Measurements from ENCODE around the gene THEMIS. TPM values are rescaled to one million over a fixed set of nuclear protein-coding genes. Genes with fewer than 3 reads are reported as not detected.
"Not testable (repeated sequence)": the region's sequence is repeated elsewhere in the genome, so short reads cannot be mapped to it uniquely, and the experiment has no call there.

The THEMIS gene
- total RNA-seq, 1 experiment from 2014 or later = not detected

- Histone ChIP-seq H3K27me3 (ENCODE audit: low read length) (no peaks in the 10 kb centered on the region), H3K27ac (ENCODE audit: low read length) (no peak overlapping the region), H3K9me3 (ENCODE audit: low read length) (no peaks in the 10 kb centered on the region), H3K9me2 (replicated peaks; ENCODE audit: insufficient read depth, low read length) (no peaks in the 10 kb centered on the region), H2AFZ (ENCODE audit: low read length) (no peak overlapping the region), H3K4me1 (ENCODE audit: low read length) (no peaks in the 10 kb centered on the region), H3K9ac (ENCODE audit: low read length) (no peak overlapping the region), H3K4me3 (ENCODE audit: low read length) (no peak overlapping the region), H3K79me2 (ENCODE audit: low read length) (no peaks in the 10 kb centered on the region), H3K36me3 (ENCODE audit: insufficient read depth, low read length) (no peaks in the 10 kb centered on the region), H4K20me1 (ENCODE audit: insufficient read depth, low read depth, low read length) (no peaks in the 10 kb centered on the region), H3K4me2 (ENCODE audit: low read depth, low read length, poor library complexity, severe bottlenecking) (no peak overlapping the region)
- no peak for DNase-seq
Measured at GRCh38 chr6:127717384-127717783, 183.5 kb downstream of the THEMIS start.

DNA sequence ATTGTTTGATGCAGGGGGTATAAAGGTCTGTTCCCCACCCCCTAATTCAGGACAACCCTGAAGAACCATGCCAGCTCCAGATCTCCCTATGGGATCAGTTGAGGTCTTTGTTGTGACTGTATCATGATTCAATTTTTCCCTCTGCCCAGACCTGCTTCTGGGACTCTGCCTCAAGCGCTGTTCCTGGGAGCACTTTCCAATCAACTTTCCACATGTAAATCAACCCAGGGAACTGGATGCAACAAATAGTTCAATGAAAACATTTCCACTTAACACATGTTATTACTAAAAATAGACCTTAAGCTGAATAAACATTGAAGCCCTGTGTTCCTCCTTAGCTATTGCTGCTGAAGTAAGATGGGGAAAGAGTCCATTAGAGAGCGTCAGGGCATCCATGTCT, 184.4 kb downstream of the THEMIS start:
- no peak overlapping the region for H3K9ac ChIP-seq (ENCODE audit: low read length)
- H3K27me3 ChIP-seq (ENCODE audit: low read length) = no peaks in the 10 kb centered on the region
- no peaks in the 10 kb centered on the region for H3K9me3 ChIP-seq (ENCODE audit: low read length)
- H3K27ac ChIP-seq (ENCODE audit: low read length) = no peak overlapping the region
- H3K4me1 ChIP-seq (ENCODE audit: low read length) = no peaks in the 10 kb centered on the region
- H3K79me2 ChIP-seq (ENCODE audit: low read length) = no peaks in the 10 kb centered on the region
- no peaks in the 10 kb centered on the region for H3K36me3 ChIP-seq (ENCODE audit: insufficient read depth, low read length)
- no peaks in the 10 kb centered on the region for H3K9me2 ChIP-seq (replicated peaks; ENCODE audit: insufficient read depth, low read length)
- H4K20me1 ChIP-seq (ENCODE audit: insufficient read depth, low read depth, low read length) = no peaks in the 10 kb centered on the region
- H3K4me3 ChIP-seq (ENCODE audit: low read length) = no peak overlapping the region
- no peak overlapping the region for H3K4me2 ChIP-seq (ENCODE audit: low read depth, low read length, poor library complexity, severe bottlenecking)
- H2AFZ ChIP-seq (ENCODE audit: low read length) = no peak overlapping the region
- no peak for DNase-seq

DNA sequence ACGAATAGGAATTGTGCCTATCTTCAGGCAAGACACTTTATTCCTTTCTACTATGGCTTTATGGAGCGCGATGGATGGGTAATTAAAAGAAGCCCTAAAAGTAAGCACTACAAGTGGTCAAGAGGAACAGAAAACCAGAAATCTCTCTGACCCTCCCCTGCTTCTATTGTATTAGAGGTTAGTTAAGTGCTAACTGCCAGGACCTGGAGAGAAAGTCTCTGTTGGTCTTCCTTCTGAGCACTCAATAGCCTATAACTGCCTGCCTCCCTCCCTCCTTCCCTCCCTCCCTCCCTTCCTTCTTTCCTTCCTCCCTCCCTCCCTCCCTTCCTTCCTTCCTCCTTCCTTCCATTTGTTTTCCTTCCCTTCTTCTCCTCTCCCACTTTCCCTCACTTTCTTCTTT, 190.2 kb downstream of the THEMIS start:
- no peak for DNase-seq
- Histone ChIP-seq H3K9ac (ENCODE audit: low read length) (no peak overlapping the region), H3K4me3 (ENCODE audit: low read length) (no peak overlapping the region), H3K4me2 (ENCODE audit: low read depth, low read length, poor library complexity, severe bottlenecking) (no peak overlapping the region), H3K4me1 (ENCODE audit: low read length) (no peaks in the 10 kb centered on the region), H3K9me2 (replicated peaks; ENCODE audit: insufficient read depth, low read length) (no peaks in the 10 kb centered on the region; the same call in 1 of the 2 replicates), H3K27me3 (ENCODE audit: low read length) (no peaks in the 10 kb centered on the region), H3K9me3 (ENCODE audit: low read length) (no peaks in the 10 kb centered on the region), H4K20me1 (ENCODE audit: insufficient read depth, low read depth, low read length) (no peaks in the 10 kb centered on the region), H2AFZ (ENCODE audit: low read length) (no peak overlapping the region), H3K36me3 (ENCODE audit: insufficient read depth, low read length) (no peaks in the 10 kb centered on the region), H3K79me2 (ENCODE audit: low read length) (no peaks in the 10 kb centered on the region), H3K27ac (ENCODE audit: low read length) (no peak overlapping the region)

GRCh38 chr6:127706216-127706615, 194.6 kb downstream of the THEMIS start:
- Histone ChIP-seq H4K20me1 (ENCODE audit: insufficient read depth, low read depth, low read length) (no peaks in the 10 kb centered on the region), H3K4me1 (ENCODE audit: low read length) (no peaks in the 10 kb centered on the region), H3K27me3 (ENCODE audit: low read length) (no peaks in the 10 kb centered on the region), H3K36me3 (ENCODE audit: insufficient read depth, low read length) (no peaks in the 10 kb centered on the region), H3K9me3 (ENCODE audit: low read length) (no peaks in the 10 kb centered on the region), H3K4me3 (ENCODE audit: low read length) (no peak overlapping the region), H3K27ac (ENCODE audit: low read length) (no peak overlapping the region), H3K9ac (ENCODE audit: low read length) (no peak overlapping the region), H3K9me2 (replicated peaks; ENCODE audit: insufficient read depth, low read length) (no peaks in the 10 kb centered on the region; the same call in 1 of the 2 replicates), H2AFZ (ENCODE audit: low read length) (no peak overlapping the region), H3K79me2 (ENCODE audit: low read length) (no peaks in the 10 kb centered on the region), H3K4me2 (ENCODE audit: low read depth, low read length, poor library complexity, severe bottlenecking) (no peak overlapping the region)
- DNase-seq = no peak

DNA sequence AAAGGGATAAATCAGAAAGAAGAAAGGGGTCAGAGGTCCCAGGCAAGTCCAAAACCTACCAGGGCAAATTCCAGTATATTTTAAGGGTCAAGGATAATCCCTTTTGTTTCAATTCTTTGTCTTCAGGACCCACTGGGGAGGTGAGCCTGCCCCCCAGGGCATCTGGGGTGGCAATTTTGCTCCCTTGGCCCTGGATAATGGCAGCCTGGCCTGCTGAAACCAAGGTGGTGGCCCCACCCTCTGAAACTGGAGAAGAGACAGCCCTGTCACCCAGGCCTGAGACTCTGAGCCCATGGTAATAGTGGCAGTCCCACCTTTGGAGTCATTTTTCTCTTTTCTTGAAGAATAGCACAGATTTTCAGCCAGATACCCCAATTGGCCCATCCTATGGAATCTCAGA, 205.8 kb downstream of the THEMIS start:
- H3K79me2 ChIP-seq (ENCODE audit: low read length) = no peaks in the 10 kb centered on the region
- no peaks in the 10 kb centered on the region for H3K9me2 ChIP-seq (replicated peaks; ENCODE audit: insufficient read depth, low read length)
- H3K27ac ChIP-seq (ENCODE audit: low read length) = no peak overlapping the region
- H3K9ac ChIP-seq (ENCODE audit: low read length) = no peak overlapping the region
- DNase-seq = no peak
- no peaks in the 10 kb centered on the region for H3K4me1 ChIP-seq (ENCODE audit: low read length)
- no peak overlapping the region for H3K4me2 ChIP-seq (ENCODE audit: low read depth, low read length, poor library complexity, severe bottlenecking)
- H3K9me3 ChIP-seq (ENCODE audit: low read length) = no peaks in the 10 kb centered on the region
- H3K27me3 ChIP-seq (ENCODE audit: low read length) = no peaks in the 10 kb centered on the region
- H4K20me1 ChIP-seq (ENCODE audit: insufficient read depth, low read depth, low read length) = no peaks in the 10 kb centered on the region
- H3K4me3 ChIP-seq (ENCODE audit: low read length) = no peak overlapping the region
- H3K36me3 ChIP-seq (ENCODE audit: insufficient read depth, low read length) = no peaks in the 10 kb centered on the region
- H2AFZ ChIP-seq (ENCODE audit: low read length) = no peak overlapping the region

- no peak overlapping the region for H3K4me2 ChIP-seq (ENCODE audit: low read depth, low read length, poor library complexity, severe bottlenecking)
- no peak for DNase-seq
- no peaks in the 10 kb centered on the region for H4K20me1 ChIP-seq (ENCODE audit: insufficient read depth, low read depth, low read length)
- H3K4me3 ChIP-seq (ENCODE audit: low read length) = no peak overlapping the region
- no peaks in the 10 kb centered on the region for H3K4me1 ChIP-seq (ENCODE audit: low read length)
- H3K9me2 ChIP-seq (replicated peaks; ENCODE audit: insufficient read depth, low read length) = no peaks in the 10 kb centered on the region
- H3K9ac ChIP-seq (ENCODE audit: low read length) = no peak overlapping the region
- no peak overlapping the region for H3K27ac ChIP-seq (ENCODE audit: low read length)
- H3K27me3 ChIP-seq (ENCODE audit: low read length) = no peaks in the 10 kb centered on the region
- no peaks in the 10 kb centered on the region for H3K79me2 ChIP-seq (ENCODE audit: low read length)
- H3K9me3 ChIP-seq (ENCODE audit: low read length) = no peaks in the 10 kb centered on the region
- no peak overlapping the region for H2AFZ ChIP-seq (ENCODE audit: low read length)
- H3K36me3 ChIP-seq (ENCODE audit: insufficient read depth, low read length) = no peaks in the 10 kb centered on the region
Measured at GRCh38 chr6:127691146-127691545, 209.7 kb downstream of the THEMIS start.

- no peak overlapping the region for H3K9ac ChIP-seq (ENCODE audit: low read length)
- H3K9me3 ChIP-seq (ENCODE audit: low read length) = no peaks in the 10 kb centered on the region
- no peaks in the 10 kb centered on the region for H4K20me1 ChIP-seq (ENCODE audit: insufficient read depth, low read depth, low read length)
- H3K79me2 ChIP-seq (ENCODE audit: low read length) = no peaks in the 10 kb centered on the region
- no peak overlapping the region for H2AFZ ChIP-seq (ENCODE audit: low read length)
- no peak overlapping the region for H3K4me2 ChIP-seq (ENCODE audit: low read depth, low read length, poor library complexity, severe bottlenecking)
- no peaks in the 10 kb centered on the region for H3K27me3 ChIP-seq (ENCODE audit: low read length)
- no peak for DNase-seq
- no peak overlapping the region for H3K4me3 ChIP-seq (ENCODE audit: low read length)
- no peaks in the 10 kb centered on the region for H3K4me1 ChIP-seq (ENCODE audit: low read length)
- H3K9me2 ChIP-seq (replicated peaks; ENCODE audit: insufficient read depth, low read length) = no peaks in the 10 kb centered on the region
- H3K36me3 ChIP-seq (ENCODE audit: insufficient read depth, low read length) = no peaks in the 10 kb centered on the region
- no peak overlapping the region for H3K27ac ChIP-seq (ENCODE audit: low read length)
Measured at GRCh38 chr6:127690588-127690987, 210.3 kb downstream of the THEMIS start.

DNA sequence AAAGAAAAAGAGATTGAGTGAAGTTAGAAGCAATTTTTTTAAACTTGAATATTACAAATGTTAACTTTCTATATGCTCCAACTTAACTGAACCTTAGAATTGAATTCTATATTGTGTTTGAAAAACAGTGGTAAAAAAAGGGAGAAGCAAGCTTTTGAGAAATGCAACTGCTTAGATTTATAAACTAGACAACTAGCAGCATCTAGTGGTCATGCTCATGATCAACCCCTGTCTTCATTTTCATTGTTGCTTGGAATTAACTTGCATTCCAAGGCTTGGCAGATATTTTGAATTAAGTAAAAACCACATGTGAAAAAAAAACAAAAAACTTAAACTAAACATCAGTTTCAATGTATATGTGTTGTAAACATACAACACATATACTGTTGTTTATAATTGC, 210.8 kb downstream of the THEMIS start:
- H3K27me3 ChIP-seq (ENCODE audit: low read length) = no peaks in the 10 kb centered on the region
- H3K9me2 ChIP-seq (replicated peaks; ENCODE audit: insufficient read depth, low read length) = no peaks in the 10 kb centered on the region
- H3K4me2 ChIP-seq (ENCODE audit: low read depth, low read length, poor library complexity, severe bottlenecking) = no peak overlapping the region
- no peaks in the 10 kb centered on the region for H3K36me3 ChIP-seq (ENCODE audit: insufficient read depth, low read length)
- H3K79me2 ChIP-seq (ENCODE audit: low read length) = no peaks in the 10 kb centered on the region
- H4K20me1 ChIP-seq (ENCODE audit: insufficient read depth, low read depth, low read length) = no peaks in the 10 kb centered on the region
- H3K9ac ChIP-seq (ENCODE audit: low read length) = no peak overlapping the region
- DNase-seq = no peak
- no peaks in the 10 kb centered on the region for H3K9me3 ChIP-seq (ENCODE audit: low read length)
- H2AFZ ChIP-seq (ENCODE audit: low read length) = no peak overlapping the region
- H3K4me3 ChIP-seq (ENCODE audit: low read length) = no peak overlapping the region
- H3K4me1 ChIP-seq (ENCODE audit: low read length) = no peaks in the 10 kb centered on the region
- H3K27ac ChIP-seq (ENCODE audit: low read length) = no peak overlapping the region

GRCh38 chr6:127687490-127687889, 213.4 kb downstream of the THEMIS start:
- not testable (repeated sequence) for H3K9me2 ChIP-seq (replicated peaks; ENCODE audit: insufficient read depth, low read length); H3K4me2 ChIP-seq (ENCODE audit: low read depth, low read length, poor library complexity, severe bottlenecking); H2AFZ ChIP-seq (ENCODE audit: low read length); H3K79me2 ChIP-seq (ENCODE audit: low read length); H3K4me1 ChIP-seq (ENCODE audit: low read length); H3K27me3 ChIP-seq (ENCODE audit: low read length); H3K4me3 ChIP-seq (ENCODE audit: low read length); H4K20me1 ChIP-seq (ENCODE audit: insufficient read depth, low read depth, low read length); H3K9ac ChIP-seq (ENCODE audit: low read length); H3K36me3 ChIP-seq (ENCODE audit: insufficient read depth, low read length); DNase-seq; H3K27ac ChIP-seq (ENCODE audit: low read length); H3K9me3 ChIP-seq (ENCODE audit: low read length)

Data from Karpas-422 (cell line).